Loucy (cell line): ENCODE results near the gene ZNF93.

Source experiments
- EZH2phosphoT487 ChIP-seq: fragments of 200-600 bp; IDR thresholded peaks from 2 replicates; pipeline ENCODE4 v1.6.1; 2018; ENCODE audit warnings: antibody characterized with exemption, mild to moderate bottlenecking, moderate library complexity, borderline replicate concordance
- TF ChIP-seq, protein P1 (sequence below): fragments of 200-600 bp; sonication (generic); conservative IDR thresholded peaks from 2 replicates; pipeline ENCODE4 v1.5.1; 2014; ENCODE audit warnings: mild to moderate bottlenecking, antibody characterized with exemption, low read length

DNA sequence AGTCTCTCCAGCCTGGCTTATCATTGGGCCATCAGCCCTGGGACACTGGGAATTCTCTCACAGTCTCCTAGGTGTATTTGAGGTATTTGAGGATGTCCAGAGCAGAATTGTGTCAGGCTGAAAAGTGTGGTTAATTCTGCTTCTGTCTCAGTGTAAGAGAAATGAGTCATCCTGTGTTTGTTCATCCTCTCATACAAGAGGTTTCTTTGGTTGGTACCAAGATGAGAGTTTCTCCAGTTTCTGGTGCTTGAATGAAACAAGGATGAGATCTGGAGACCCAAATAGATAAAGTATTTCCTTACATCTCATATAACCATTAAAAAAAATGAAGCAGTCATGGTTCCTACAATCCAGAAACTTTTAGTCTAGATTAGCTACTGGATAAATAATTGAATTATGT lies 27.4 kb upstream of the ZNF93 start:
- TF ChIP-seq, protein P1, sequence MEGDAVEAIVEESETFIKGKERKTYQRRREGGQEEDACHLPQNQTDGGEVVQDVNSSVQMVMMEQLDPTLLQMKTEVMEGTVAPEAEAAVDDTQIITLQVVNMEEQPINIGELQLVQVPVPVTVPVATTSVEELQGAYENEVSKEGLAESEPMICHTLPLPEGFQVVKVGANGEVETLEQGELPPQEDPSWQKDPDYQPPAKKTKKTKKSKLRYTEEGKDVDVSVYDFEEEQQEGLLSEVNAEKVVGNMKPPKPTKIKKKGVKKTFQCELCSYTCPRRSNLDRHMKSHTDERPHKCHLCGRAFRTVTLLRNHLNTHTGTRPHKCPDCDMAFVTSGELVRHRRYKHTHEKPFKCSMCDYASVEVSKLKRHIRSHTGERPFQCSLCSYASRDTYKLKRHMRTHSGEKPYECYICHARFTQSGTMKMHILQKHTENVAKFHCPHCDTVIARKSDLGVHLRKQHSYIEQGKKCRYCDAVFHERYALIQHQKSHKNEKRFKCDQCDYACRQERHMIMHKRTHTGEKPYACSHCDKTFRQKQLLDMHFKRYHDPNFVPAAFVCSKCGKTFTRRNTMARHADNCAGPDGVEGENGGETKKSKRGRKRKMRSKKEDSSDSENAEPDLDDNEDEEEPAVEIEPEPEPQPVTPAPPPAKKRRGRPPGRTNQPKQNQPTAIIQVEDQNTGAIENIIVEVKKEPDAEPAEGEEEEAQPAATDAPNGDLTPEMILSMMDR, result no peak
- no peak for TF ChIP-seq EZH2phosphoT487
